GM12891 (cell line): ENCODE measurements around the gene DOCK4.

Experiments
- PAX5 ChIP-seq: IDR thresholded peaks from 2 replicates; pipeline ENCODE4 v1.6.1; 2011; ENCODE audit warnings: low read length, moderate library complexity, mild to moderate bottlenecking; ENCODE audit not compliant: insufficient read depth, severe bottlenecking
- POLR2A ChIP-seq: IDR thresholded peaks from 2 replicates; pipeline ENCODE4 v1.6.1; 2011; ENCODE audit warnings: low read depth, low read length, control low read depth
- POLR2AphosphoS5 ChIP-seq: IDR thresholded peaks from 2 replicates; pipeline ENCODE4 v1.6.1; 2011; ENCODE audit warnings: low read depth, low read length, control low read depth
- SPI1 ChIP-seq: IDR thresholded peaks from 2 replicates; pipeline ENCODE4 v1.6.1; 2011; ENCODE audit warnings: low read depth, low read length, control low read depth
- TAF1 ChIP-seq: IDR thresholded peaks from 2 replicates; pipeline ENCODE4 v1.6.1; 2011; ENCODE audit warnings: low read depth, low read length, control low read depth

- TF ChIP-seq POLR2A (no peak), POLR2AphosphoS5 (no peak), TAF1 (no peak), SPI1 (no peak), PAX5 (no peak)
Observed at GRCh38 chr7:112042631-112043030, 163.6 kb downstream of the DOCK4 start.
